ENCODE results near the gene LKAAEAR1. TPM values are rescaled to one million over a fixed set of nuclear protein-coding genes. Genes with fewer than 3 reads are reported as not detected.

The LKAAEAR1 gene
- total RNA-seq, 1 donor from 2014 or later, result not detected

DNA sequence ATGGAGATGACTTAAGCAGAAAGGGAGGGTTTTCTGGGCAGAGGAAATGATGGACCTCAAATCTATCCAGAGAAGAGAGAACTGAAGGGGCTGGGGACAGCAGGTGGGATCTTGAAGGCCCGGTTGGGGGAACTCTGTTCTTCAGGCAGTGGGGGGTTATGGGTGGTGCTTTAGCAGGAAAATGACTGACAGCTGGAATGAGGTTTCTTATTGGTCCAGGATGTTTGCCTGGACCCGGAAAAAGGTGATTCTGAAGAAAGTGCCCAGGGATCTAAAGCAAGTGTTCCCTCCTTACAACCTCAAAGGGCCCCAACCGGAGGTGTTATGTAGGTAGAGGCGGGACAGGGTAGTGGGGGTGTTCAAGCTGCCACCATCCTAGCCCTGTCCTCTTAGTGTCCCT is 11.3 kb upstream of the LKAAEAR1 start:
- Mint-ChIP-seq H3K27me3 (ENCODE audit: low read depth) (peaks cover 16% of the 10 kb centered on the region), H3K4me1 (peaks cover 10% of the 10 kb centered on the region), H3K27ac (ENCODE audit: unreplicated experiment) (no peak overlapping the region), H3K9me3 (peaks cover 8% of the 10 kb centered on the region), H3K36me3 (ENCODE audit: low read depth) (peaks cover 4% of the 10 kb centered on the region), H3K4me3 (no peak overlapping the region)
- no peak for DNase-seq (ENCODE audit: low read depth, low spot score)
- no peak for TF ChIP-seq CTCF (conservative IDR thresholded peaks at IDR 0.05)

GRCh38 chr20:64093013-64093503 is 8.9 kb upstream of the LKAAEAR1 start:
- Mint-ChIP-seq H3K4me3 (no peak overlapping the region), H3K27ac (ENCODE audit: unreplicated experiment) (no peak overlapping the region), H3K36me3 (ENCODE audit: low read depth) (peaks cover 4% of the 10 kb centered on the region), H3K4me1 (peaks cover 15% of the 10 kb centered on the region), H3K9me3 (peaks cover 8% of the 10 kb centered on the region), H3K27me3 (ENCODE audit: low read depth) (peaks cover 32% of the 10 kb centered on the region)
- no peak for TF ChIP-seq CTCF (conservative IDR thresholded peaks at IDR 0.05)
- no peak for DNase-seq (ENCODE audit: low read depth, low spot score)

DNA sequence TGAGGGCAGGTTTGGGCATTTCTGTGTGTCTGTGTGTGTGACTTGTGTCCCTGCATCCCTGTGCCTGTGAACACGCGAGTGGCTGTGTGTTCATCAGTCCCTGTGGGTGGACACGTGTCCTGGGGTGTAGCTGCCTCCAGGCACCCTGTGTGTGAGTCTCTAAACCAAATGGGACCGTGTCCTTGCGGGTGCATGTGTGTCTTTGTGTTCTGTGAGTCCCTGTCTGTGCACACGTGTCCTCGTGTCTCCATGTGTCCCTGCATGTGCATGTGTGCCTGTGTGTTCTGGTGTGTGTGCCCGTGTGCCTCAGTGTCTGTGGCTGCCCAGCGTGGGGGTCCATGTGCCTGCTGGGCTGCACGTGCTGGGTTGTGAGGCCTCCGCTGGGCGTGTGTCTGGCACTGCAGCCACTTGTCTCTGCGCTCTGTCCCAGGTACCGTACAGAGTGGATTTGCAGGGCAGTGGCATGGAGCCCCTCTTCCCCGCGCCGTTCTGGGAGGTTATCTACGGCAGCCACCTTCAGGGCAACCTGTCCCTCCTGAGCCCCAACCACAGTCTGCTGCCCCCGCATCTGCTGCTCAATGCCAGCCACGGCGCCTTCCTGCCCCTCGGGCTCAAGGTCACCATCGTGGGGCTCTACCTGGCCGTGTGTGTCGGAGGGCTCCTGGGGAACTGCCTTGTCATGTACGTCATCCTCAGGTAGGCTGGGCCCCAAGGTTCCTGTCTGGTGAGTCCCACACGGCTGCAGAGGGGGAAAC is 8.2 kb upstream of the LKAAEAR1 start:
- peaks cover 38% of the 10 kb centered on the region for H3K27me3 Mint-ChIP-seq (ENCODE audit: low read depth)
- H3K27ac Mint-ChIP-seq (ENCODE audit: unreplicated experiment), result peak overlapping the region; percentile 86
- no peak for DNase-seq (ENCODE audit: low read depth, low spot score)
- peaks cover 15% of the 10 kb centered on the region for H3K4me1 Mint-ChIP-seq
- no peak overlapping the region for H3K4me3 Mint-ChIP-seq
- TF ChIP-seq CTCF (conservative IDR thresholded peaks at IDR 0.05), result no peak
- peaks cover 8% of the 10 kb centered on the region for H3K9me3 Mint-ChIP-seq
- peaks cover 4% of the 10 kb centered on the region for H3K36me3 Mint-ChIP-seq (ENCODE audit: low read depth)

- Mint-ChIP-seq H3K4me1 (peaks cover 15% of the 10 kb centered on the region), H3K27me3 (ENCODE audit: low read depth) (peaks cover 36% of the 10 kb centered on the region), H3K4me3 (no peak overlapping the region), H3K9me3 (peaks cover 5% of the 10 kb centered on the region), H3K36me3 (ENCODE audit: low read depth) (peaks cover 1% of the 10 kb centered on the region), H3K27ac (ENCODE audit: unreplicated experiment) (peak overlapping the region; percentile 3)
- no peak for TF ChIP-seq CTCF (conservative IDR thresholded peaks at IDR 0.05)
- DNase-seq (ENCODE audit: low read depth, low spot score), result no peak
Observed at GRCh38 chr20:64091770-64092169, 7.6 kb upstream of the LKAAEAR1 start.

DNA sequence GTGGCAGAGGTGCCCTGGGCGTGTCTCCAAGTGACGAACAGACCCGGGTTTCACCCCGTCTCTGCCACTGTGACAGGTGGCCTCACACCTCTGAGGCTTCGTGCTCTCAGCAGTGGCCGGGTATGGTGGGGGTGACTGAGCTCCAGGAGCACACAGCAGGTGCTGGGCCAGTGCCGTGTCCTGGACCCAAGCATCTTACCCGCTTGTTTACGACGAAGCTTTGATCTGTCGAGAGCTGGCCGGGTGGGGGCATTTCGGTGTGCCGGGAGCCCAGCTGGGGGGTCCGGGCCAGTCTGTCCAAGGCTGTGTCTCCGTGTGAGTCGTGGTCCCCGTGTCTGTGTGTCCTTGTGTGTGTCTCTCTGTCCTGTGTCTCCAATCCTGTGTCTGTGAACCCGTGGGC is 7.1 kb upstream of the LKAAEAR1 start:
- H3K4me3 Mint-ChIP-seq, result no peak overlapping the region
- peaks cover 39% of the 10 kb centered on the region for H3K27me3 Mint-ChIP-seq (ENCODE audit: low read depth)
- peaks cover under 1% of the 10 kb centered on the region for H3K9me3 Mint-ChIP-seq
- peak overlapping the region; percentile 3 for H3K27ac Mint-ChIP-seq (ENCODE audit: unreplicated experiment)
- no peak for TF ChIP-seq CTCF (conservative IDR thresholded peaks at IDR 0.05)
- DNase-seq (ENCODE audit: low read depth, low spot score), result no peak
- H3K4me1 Mint-ChIP-seq, result peaks cover 15% of the 10 kb centered on the region
- no peaks in the 10 kb centered on the region for H3K36me3 Mint-ChIP-seq (ENCODE audit: low read depth)

Measured in neural crest cell (in vitro differentiated cells).